Keratinocyte (primary cell): ENCODE measurements around the gene RFTN1.

Source experiments
- CTCF ChIP-seq, 3 experiments: IDR thresholded peaks in 1 of 3; conservative IDR thresholded peaks in 1 of 3; optimal IDR thresholded peaks in 1 of 3; 2 replicates in 2 of 3; 3 replicates in 1 of 3; pipeline versions ENCODE3 to v1.5.1; 2011; ENCODE audit warnings: low read length in 3 of 3, mild to moderate bottlenecking in 3 of 3, moderate library complexity in 2 of 3, control low read depth in 1 of 3, inconsistent platforms in 1 of 3; ENCODE audit not compliant: insufficient read depth in 2 of 3; ENCODE audit errors: extremely low read depth in 1 of 3
- EZH2 ChIP-seq: IDR thresholded peaks from one replicate; pipeline ENCODE4 v1.6.1; 2012; ENCODE audit warnings: inconsistent platforms, mild to moderate bottlenecking, low read length, moderate library complexity

- TF ChIP-seq CTCF (optimal IDR thresholded peaks at IDR 0.05 in 1 of 3, IDR thresholded peaks at IDR 0.05 in 1 of 3, conservative IDR thresholded peaks at IDR 0.05 in 1 of 3; ENCODE audit: extremely low read depth in 1 of 3, insufficient read depth in 2 of 3, low read length in 3 of 3): no peak
- TF ChIP-seq EZH2: no peak
Measured at GRCh38 chr3:16536996-16537395, 23.5 kb upstream of the RFTN1 start.
